Parathyroid adenoma (tissue), 2 donors: Measurements from ENCODE around the gene SUSD1.
"Not testable (repeated sequence)": the region's sequence is repeated elsewhere in the genome, so short reads cannot be mapped to it uniquely, and the experiment has no call there.

Source experiments
- H2AFZ ChIP-seq: fragments of 300-600 bp; sonication (generic); one replicate; pipeline ENCODE4 v1.7.0; 2017; ENCODE audit warnings: antibody characterized with exemption, mild to moderate bottlenecking
- H3K27ac ChIP-seq: fragments of 300-600 bp; sonication (generic); one replicate; pipeline ENCODE4 v1.7.0; 2017
- H3K27me3 ChIP-seq: fragments of 300-600 bp; sonication (generic); one replicate; pipeline ENCODE4 v1.7.0; 2017; ENCODE audit warnings: low read length; ENCODE audit not compliant: control insufficient read depth, insufficient read depth
- H3K36me3 ChIP-seq: fragments of 300-600 bp; sonication (generic); one replicate; pipeline ENCODE4 v1.7.0; 2017; ENCODE audit warnings: low read length; ENCODE audit not compliant: control insufficient read depth, insufficient read depth
- H3K4me1 ChIP-seq: fragments of 300-600 bp; sonication (generic); one replicate; pipeline ENCODE4 v1.7.0; 2017; ENCODE audit warnings: control low read depth
- H3K4me2 ChIP-seq: fragments of 300-600 bp; sonication (generic); one replicate; pipeline ENCODE4 v1.7.0; 2017; ENCODE audit warnings: low read length
- H3K4me3 ChIP-seq: fragments of 300-600 bp; sonication (generic); one replicate; pipeline ENCODE4 v1.7.0; 2017; ENCODE audit warnings: low read depth, low read length
- H3K79me2 ChIP-seq: fragments of 300-600 bp; sonication (generic); one replicate; pipeline ENCODE4 v1.7.0; 2017; ENCODE audit warnings: control low read depth
- H3K9ac ChIP-seq: fragments of 300-600 bp; sonication (generic); one replicate; pipeline ENCODE4 v1.7.0; 2017; ENCODE audit warnings: mild to moderate bottlenecking
- H3K9me3 ChIP-seq: fragments of 300-600 bp; sonication (generic); one replicate; pipeline ENCODE4 v1.7.0; 2017; ENCODE audit warnings: low read length; ENCODE audit not compliant: control insufficient read depth
- CTCF ChIP-seq: fragments of 300-600 bp; sonication (generic); IDR thresholded peaks from one replicate; pipeline ENCODE4 v1.7.0; 2017; ENCODE audit warnings: antibody characterized with exemption, mild to moderate bottlenecking
- donor health status: primary hyperparathyroidism.

Gene SUSD1

GRCh38 chr9:112193572-112194288 is 18.6 kb upstream of the SUSD1 start:
- Histone ChIP-seq H3K4me1 (no peaks in the 10 kb centered on the region), H3K27me3 (no peaks in the 10 kb centered on the region), H3K27ac (no peak overlapping the region), H3K4me3 (no peak overlapping the region), H2AFZ (no peak overlapping the region), H3K79me2 (no peaks in the 10 kb centered on the region), H3K4me2 (no peak overlapping the region), H3K9ac (no peak overlapping the region), H3K9me3 (no peaks in the 10 kb centered on the region), H3K36me3 (no peaks in the 10 kb centered on the region)
- TF ChIP-seq CTCF = no peak

- not testable (repeated sequence) for H3K27ac ChIP-seq, H3K79me2 ChIP-seq, H3K27me3 ChIP-seq, H2AFZ ChIP-seq, H3K9me3 ChIP-seq, H3K36me3 ChIP-seq, H3K4me1 ChIP-seq, H3K9ac ChIP-seq, H3K4me2 ChIP-seq, H3K4me3 ChIP-seq
Measured at GRCh38 chr9:112190320-112190719, 15.2 kb upstream of the SUSD1 start.

GRCh38 chr9:112188884-112189283 is 13.8 kb upstream of the SUSD1 start:
- H3K27me3 ChIP-seq = no peaks in the 10 kb centered on the region
- no peak overlapping the region for H3K9ac ChIP-seq
- no peak overlapping the region for H3K4me3 ChIP-seq
- no peaks in the 10 kb centered on the region for H3K9me3 ChIP-seq
- no peak overlapping the region for H3K27ac ChIP-seq
- no peaks in the 10 kb centered on the region for H3K79me2 ChIP-seq
- no peaks in the 10 kb centered on the region for H3K4me1 ChIP-seq
- no peaks in the 10 kb centered on the region for H3K36me3 ChIP-seq
- TF ChIP-seq CTCF = no peak
- no peak overlapping the region for H2AFZ ChIP-seq
- no peak overlapping the region for H3K4me2 ChIP-seq

GRCh38 chr9:112187404-112187803 is 12.3 kb upstream of the SUSD1 start:
- no peaks in the 10 kb centered on the region for H3K27me3 ChIP-seq
- H3K9ac ChIP-seq = no peak overlapping the region
- no peaks in the 10 kb centered on the region for H3K79me2 ChIP-seq
- H3K4me2 ChIP-seq = no peak overlapping the region
- H2AFZ ChIP-seq = no peak overlapping the region
- no peak for TF ChIP-seq CTCF
- no peaks in the 10 kb centered on the region for H3K36me3 ChIP-seq
- no peaks in the 10 kb centered on the region for H3K4me1 ChIP-seq
- no peaks in the 10 kb centered on the region for H3K9me3 ChIP-seq
- H3K4me3 ChIP-seq = no peak overlapping the region
- no peak overlapping the region for H3K27ac ChIP-seq

- Histone ChIP-seq H2AFZ (no peak overlapping the region), H3K4me2 (no peak overlapping the region), H3K4me1 (no peaks in the 10 kb centered on the region), H3K36me3 (no peaks in the 10 kb centered on the region), H3K9me3 (no peaks in the 10 kb centered on the region), H3K4me3 (no peak overlapping the region), H3K27ac (no peak overlapping the region), H3K79me2 (no peaks in the 10 kb centered on the region), H3K27me3 (no peaks in the 10 kb centered on the region), H3K9ac (no peak overlapping the region)
- no peak for TF ChIP-seq CTCF
Measured at GRCh38 chr9:112186695-112187094, 11.6 kb upstream of the SUSD1 start.
